ENCODE results near the gene PCDHB2.
"Not testable (repeated sequence)": the region's sequence is repeated elsewhere in the genome, so short reads cannot be mapped to it uniquely, and the experiment has no call there.

Gene PCDHB2

GRCh38 chr5:141094481-141095262 lies at the start of gene PCDHB2:
Gene PCDHB2 (plus strand): TSS chr5:141094615. CDS start chr5:141094791, 176 bp downstream.
- DNase-seq = no peak

- DNase-seq = no peak
Measured at GRCh38 chr5:141050622-141051520, 43.5 kb upstream of the PCDHB2 start, which contains the start of gene PCDHB1. Gene PCDHB1 (plus strand): TSS chr5:141051374. CDS start chr5:141051471, 97 bp downstream.

- no peak for DNase-seq
Measured at GRCh38 chr5:141051521-141051866, 42.9 kb upstream of the PCDHB2 start.

- no peak for DNase-seq
Measured at GRCh38 chr5:141077826-141078225, 16.6 kb upstream of the PCDHB2 start.

GRCh38 chr5:141082228-141082627 lies 12.2 kb upstream of the PCDHB2 start:
- no peak for DNase-seq

- no peak for DNase-seq
Measured at GRCh38 chr5:141084487-141084989, 9.9 kb upstream of the PCDHB2 start.

- DNase-seq = no peak
Measured at GRCh38 chr5:141095263-141095641, 837 bp downstream of the PCDHB2 start.

- not testable (repeated sequence) for DNase-seq
Measured at GRCh38 chr5:141096181-141096580, 1.8 kb downstream of the PCDHB2 start.

GRCh38 chr5:141096586-141096985 lies 2.2 kb downstream of the PCDHB2 start:
- not testable (repeated sequence) for DNase-seq

- no peak for DNase-seq
Measured at GRCh38 chr5:141100243-141100805, 5.9 kb downstream of the PCDHB2 start, which contains the start of gene PCDHB3. Gene PCDHB3 (plus strand): TSS chr5:141100473. CDS start chr5:141100650, 177 bp downstream.

GRCh38 chr5:141101059-141101458 lies 6.6 kb downstream of the PCDHB2 start:
- no peak for DNase-seq

GRCh38 chr5:141102070-141102469 lies 7.7 kb downstream of the PCDHB2 start:
- not testable (repeated sequence) for DNase-seq

- DNase-seq = not testable (repeated sequence)
Measured at GRCh38 chr5:141102471-141102870, 8.1 kb downstream of the PCDHB2 start.

- no peak for DNase-seq
Measured at GRCh38 chr5:141105350-141105749, 10.9 kb downstream of the PCDHB2 start.

- no peak for DNase-seq
Measured at GRCh38 chr5:141119250-141119649, 24.8 kb downstream of the PCDHB2 start.

- DNase-seq = no peak
Measured at GRCh38 chr5:141121563-141121962, 27.1 kb downstream of the PCDHB2 start, which contains the start of gene PCDHB4. Gene PCDHB4 (plus strand): TSS chr5:141121818. CDS start chr5:141121999, 181 bp downstream.

GRCh38 chr5:141121985-141122384 lies 27.6 kb downstream of the PCDHB2 start:
- DNase-seq = no peak

GRCh38 chr5:141123396-141124135 lies 29.2 kb downstream of the PCDHB2 start:
- DNase-seq = not testable (repeated sequence)

- no peak for DNase-seq
Measured at GRCh38 chr5:141127305-141127704, 32.9 kb downstream of the PCDHB2 start.

- DNase-seq = no peak
Measured at GRCh38 chr5:141135030-141135717, 40.8 kb downstream of the PCDHB2 start, which contains the start of gene PCDHB5. Gene PCDHB5 (plus strand): TSS chr5:141135206. CDS start chr5:141135435, 229 bp downstream.

- DNase-seq = no peak
Measured at GRCh38 chr5:141135718-141136266, 41.4 kb downstream of the PCDHB2 start.

All from Kasumi-1 (cell line).